ENCODE results near the gene FBXL7.

- TF ChIP-seq CTCF (IDR thresholded peaks at IDR 0.05; ENCODE audit: low read length) (no peak), EZH2 (IDR thresholded peaks at IDR 0.05; ENCODE audit: borderline replicate concordance, low read length) (no peak)
Observed at GRCh38 chr5:15719784-15720183, 219.8 kb downstream of the FBXL7 start.
